HepG2 (cell line): ENCODE data around the gene PLK5. TPM values are rescaled to one million over a fixed set of nuclear protein-coding genes. Genes with fewer than 3 reads are reported as not detected.

Source experiments
- ATAC-seq: fragments of 200-7000 bp; cut with Tn5 transposase; 3 replicates; pipeline ENCODE4 v1.9.1; 2020; ENCODE audit warnings: mild to moderate bottlenecking, moderate library complexity
- BruUV-seq: library from RNA; stranded (reverse); fragments of 400-500 nt; replicated peaks from 2 replicates; lab custom pipeline; 2021; lab: Mats Ljungman, UMichigan
- CTCF ChIA-PET: fragments of 300-600 bp; formaldehyde crosslinking; extraction: SDS; loops from one replicate; lab custom pipeline; 2021; ENCODE audit warnings: low total read pairs, inconsistent platforms, low intra/inter-chr PET ratio; lab: Yijun Ruan, JAX
- POLR2A ChIA-PET: fragments of 350-600 bp; sonication (Branson Sonifier 250); formaldehyde crosslinking; loops from one replicate; lab custom pipeline; 2020; ENCODE audit warnings: antibody characterized with exemption, inconsistent platforms; lab: Yijun Ruan, JAX
- DNase-seq: peaks from one replicate; pipeline ENCODE4 v3.0.0-alpha.2; 2015; ENCODE audit warnings: low spot score
- FAIRE-seq: peaks from 3 replicates; lab custom pipeline; 2011; peaks lifted over from hg19 to GRCh38; lab: Jason Lieb, UNC
- H2AFZ ChIP-seq: one replicate; pipeline ENCODE4 v1.6.1; 2011; ENCODE audit warnings: low read length, inconsistent platforms
- H3K27ac ChIP-seq: fragments of 300-600 bp; 3 replicates; pipeline ENCODE4 v1.8.0; 2011; ENCODE audit warnings: mixed run types, mild to moderate bottlenecking, mixed read lengths, low read length, inconsistent platforms; ENCODE audit not compliant: insufficient read depth; ENCODE audit errors: extremely low read length
- H3K27me3 ChIP-seq, 2 experiments: fragments of 200-600 bp in 1 of 2; 2 replicates in 1 of 2; 3 replicates in 1 of 2; pipeline versions ENCODE4 v1.6.0 to v1.8.0; 2011; ENCODE audit warnings: low read length in 2 of 2, mild to moderate bottlenecking in 2 of 2, moderate library complexity in 2 of 2, inconsistent platforms in 1 of 2; ENCODE audit not compliant: insufficient read depth in 2 of 2, control insufficient read depth in 1 of 2
- H3K36me3 ChIP-seq, 2 experiments: fragments of 200-600 bp in 1 of 2; replicated peaks in 1 of 2; 2 replicates in 1 of 2; 3 replicates in 1 of 2; pipeline versions ENCODE4 v1.5.1 to v1.8.0; 2011; ENCODE audit warnings: low read length in 2 of 2, inconsistent platforms in 1 of 2; ENCODE audit not compliant: insufficient read depth in 2 of 2, control insufficient read depth in 1 of 2
- H3K4me1 ChIP-seq: 2 replicates; pipeline ENCODE4 v1.5.1; 2012; ENCODE audit warnings: low read length, inconsistent platforms; ENCODE audit not compliant: insufficient read depth
- H3K4me2 ChIP-seq: 2 replicates; pipeline ENCODE4 v1.6.0; 2011; ENCODE audit warnings: low read depth, low read length, inconsistent platforms
- H3K4me3 ChIP-seq, 3 experiments: fragments of 200-600 bp in 1 of 3; sonication (generic), shearing (Covaris generic) in 1 of 3; replicated peaks in 1 of 3; 2 replicates each; pipeline ENCODE4 v1.5.1; 2011 to 2016; ENCODE audit warnings: low read length in 3 of 3, inconsistent platforms in 2 of 3, low read depth in 2 of 3, mild to moderate bottlenecking in 2 of 3, control low read depth in 1 of 3, mixed read lengths in 1 of 3; ENCODE audit not compliant: insufficient read depth in 1 of 3
- H3K79me2 ChIP-seq: one replicate; pipeline ENCODE4 v1.6.1; 2011; ENCODE audit warnings: low read length, inconsistent platforms; ENCODE audit not compliant: insufficient read depth
- H3K9ac ChIP-seq: 2 replicates; pipeline ENCODE4 v1.6.0; 2011; ENCODE audit warnings: mild to moderate bottlenecking, low read depth, low read length, inconsistent platforms; ENCODE audit not compliant: insufficient read depth
- H3K9me3 ChIP-seq: 2 replicates; pipeline ENCODE4 v1.5.1; 2012; ENCODE audit warnings: mild to moderate bottlenecking, low read length
- H4K20me1 ChIP-seq: 2 replicates; pipeline ENCODE4 v1.6.0; 2011; ENCODE audit warnings: inconsistent platforms, mild to moderate bottlenecking, low read length, moderate library complexity; ENCODE audit not compliant: insufficient read depth
- AGO1 ChIP-seq: fragments of 200-400 bp; formaldehyde crosslinking; IDR thresholded peaks from 2 replicates; pipeline ENCODE4 v1.6.1; 2017; ENCODE audit warnings: mild to moderate bottlenecking, low read depth, low read length, moderate library complexity; ENCODE audit not compliant: poor library complexity, severe bottlenecking
- BCLAF1 ChIP-seq: fragments of 450-650 bp; IDR thresholded peaks from 2 replicates; pipeline ENCODE4 v1.6.1; 2017; ENCODE audit warnings: mild to moderate bottlenecking
- CHD4 ChIP-seq: fragments of 200-600 bp; sonication (generic); IDR thresholded peaks from 2 replicates; pipeline ENCODE4 v1.7.0; 2017; ENCODE audit warnings: mild to moderate bottlenecking, low read length, borderline replicate concordance
- GABPA ChIP-seq, 2 experiments: IDR thresholded peaks; 2 replicates each; pipeline ENCODE4 v1.6.1; 2011 to 2016; ENCODE audit warnings: low read depth in 2 of 2, low read length in 1 of 2, missing biosample characterization in 1 of 2, missing genetic modification characterization in 1 of 2
- U2AF1 ChIP-seq: fragments of 200-400 bp; formaldehyde crosslinking; optimal IDR thresholded peaks from 2 replicates; pipeline ENCODE3; 2017; ENCODE audit warnings: mild to moderate bottlenecking, low read depth, low read length
- WGBS: methylation state at CpG from one replicate; pipeline ENCODE4 v1.1.6; 2017; ENCODE audit warnings: low lambda C conversion rate; 5-methylcytosine and 5-hydroxymethylcytosine counted together
- in situ Hi-C: cut with HindIII; loops from 2 replicates; pipeline ENCODE4 v1.10.0; 2017; ENCODE audit warnings: low pct_unique_long_range_greater_than_20kb; ENCODE audit not compliant: extremely low pct_ligation_motif_present
- intact Hi-C: fragments of 100-400 bp; cut with micrococcal nuclease; formaldehyde crosslinking; loops from one replicate; pipeline ENCODE4 v1.10.0; 2022; ENCODE audit not compliant: unreplicated experiment
- polyA plus RNA-seq, 8 experiments: library from polyadenylated mRNA; depleted of rRNA in 3 of 8; stranded (reverse) in 7 of 8; unstranded in 1 of 8; fragments of >200 nt; fragmentation: Illumina TruSeq in 4 of 8; extraction: Trizol in 4 of 8; gene quantifications; 2 replicates each; pipeline versions ENCODE4 v1.2.1 to v1.2.3, GENCODE V29; 2011 to 2016; ENCODE audit warnings: low read depth in 4 of 8, missing spikeins in 1 of 8, mixed read lengths in 1 of 8; ENCODE audit not compliant: insufficient read depth in 1 of 8
- total RNA-seq, 5 experiments: library from RNA; depleted of rRNA; stranded (reverse); fragments of >200 nt; fragmentation: Illumina TruSeq; extraction: Trizol; gene quantifications; 2 replicates each; pipeline ENCODE4 v1.2.3, GENCODE V29; 2016; ENCODE audit warnings: low read depth in 1 of 5

Gene PLK5
- total and polyA plus RNA-seq, 2 of the 13 experiments (the other 11 are each of a cell fraction or from before 2014, with no cell fraction given): not detected

- TF ChIP-seq BCLAF1: no peak
Measured at GRCh38 chr19:1505991-1506881, 17.6 kb upstream of the PLK5 start (continued).

- H3K27ac ChIP-seq: no peak overlapping the region
- DNase-seq (no peak), ATAC-seq (no peak), FAIRE-seq (no peak)
- H3K4me3 ChIP-seq: no peak overlapping the region
- WGBS: 86% methylated on average over 11 of the region's 23 CpGs
- no peaks in the 10 kb centered on the region for H3K27me3 ChIP-seq
- no peak overlapping the region for H3K9ac ChIP-seq
- no peak overlapping the region for H3K4me2 ChIP-seq
- H3K4me1 ChIP-seq: peaks cover 37% of the 10 kb centered on the region
- no peaks in the 10 kb centered on the region for H3K9me3 ChIP-seq
- H4K20me1 ChIP-seq: no peaks in the 10 kb centered on the region
- ChIA-PET CTCF (no interaction called here), POLR2A (no interaction called here)
- TF ChIP-seq U2AF1 (no peak), GABPA (IDR thresholded peaks at IDR 0.05; ENCODE audit: low read depth, low read length) (no peak), GABPA (CRISPR knock-in tag; IDR thresholded peaks at IDR 0.05; ENCODE audit: low read depth) (no peak), AGO1 (peak; percentile 11), CHD4 (0 out of 2 replicates have a peak, but pooled peaks have one; percentile 6)
- H3K36me3 ChIP-seq: no peaks in the 10 kb centered on the region
- intact Hi-C loops: no loop called here
- H3K79me2 ChIP-seq: no peaks in the 10 kb centered on the region
- no TSS peak for BruUV-seq
- in situ Hi-C loops: no loop called here
- no peak overlapping the region for H2AFZ ChIP-seq
Measured at GRCh38 chr19:1507192-1507660, 16.7 kb upstream of the PLK5 start.
